Medulla oblongata (tissue), 1 donor: Measurements from ENCODE around the gene TFDP2.
A peak's percentile ranks its signal among the peaks of the same experiment; 100 is the strongest.
"Not testable (repeated sequence)": the region's sequence is repeated elsewhere in the genome, so short reads cannot be mapped to it uniquely, and the experiment has no call there.

Experiments
- DNase-seq: peaks from one replicate; pipeline ENCODE4 v3.0.0-alpha.2; 2015; ENCODE audit errors: extremely low spot score

The TFDP2 gene

GRCh38 chr3:141926929-141927328 is 222.4 kb downstream of the TFDP2 start:
- DNase-seq, result no peak

DNA sequence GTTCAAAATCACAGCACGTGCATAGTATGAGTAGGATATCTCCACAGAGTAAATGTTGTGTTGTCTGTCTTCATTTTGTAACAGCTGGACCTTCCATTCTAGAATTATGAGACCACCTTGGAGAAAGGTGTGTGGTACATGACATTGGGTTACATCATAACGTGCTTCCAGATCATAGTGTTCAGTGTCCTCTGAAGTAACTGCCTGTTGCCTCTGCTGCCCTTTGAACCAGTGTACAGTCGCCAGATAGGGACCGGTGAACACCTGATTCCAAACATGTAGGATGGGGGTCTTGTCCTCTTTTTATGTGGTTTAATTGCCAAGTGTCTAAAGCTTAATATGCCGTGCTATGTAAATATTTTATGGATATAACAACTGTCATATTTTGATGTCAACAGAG is 223.7 kb downstream of the TFDP2 start:
- DNase-seq, result not testable (repeated sequence)

DNA sequence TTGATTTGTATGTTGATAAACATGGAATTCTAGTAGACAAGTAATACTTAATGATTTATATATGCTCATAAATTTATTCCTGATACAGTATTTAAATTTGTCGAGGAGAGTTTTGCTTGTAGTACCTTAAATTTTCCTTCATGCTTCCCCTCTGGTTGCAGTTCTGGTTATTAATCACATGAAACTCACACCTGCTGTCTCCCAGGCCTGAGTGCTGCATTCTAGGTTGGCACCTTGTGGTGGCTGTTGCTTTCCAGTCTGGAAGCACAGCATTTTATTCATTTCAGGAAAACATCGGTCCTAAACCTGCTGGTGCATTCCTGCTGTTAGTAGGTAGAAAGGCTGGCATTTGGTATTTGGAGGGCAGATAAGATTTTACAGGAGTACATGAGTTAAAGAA is 228.0 kb downstream of the TFDP2 start:
- DNase-seq, result no peak

- DNase-seq, result no peak
Measured at GRCh38 chr3:141920701-141921100, 228.6 kb downstream of the TFDP2 start.

GRCh38 chr3:141915766-141916165 is 233.6 kb downstream of the TFDP2 start:
- DNase-seq, result no peak

DNA sequence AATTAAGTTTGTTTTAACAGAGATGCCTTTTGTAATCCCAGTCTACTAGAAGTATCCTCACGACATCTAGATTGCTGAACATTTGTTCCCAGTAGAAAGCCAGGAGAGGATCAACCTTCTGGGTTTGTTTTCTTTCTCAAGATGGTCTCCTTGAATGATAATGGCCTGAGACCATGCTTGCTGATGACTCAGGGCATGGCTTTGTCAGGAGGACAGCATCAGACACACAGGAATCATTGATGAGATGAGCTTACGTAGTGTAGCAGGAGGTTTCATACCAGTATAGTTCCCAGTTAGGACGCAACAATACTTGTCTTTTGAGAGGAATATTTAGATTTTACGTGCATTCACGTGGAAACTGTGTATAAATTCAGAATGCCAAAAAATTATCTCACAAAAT is 234.3 kb downstream of the TFDP2 start:
- peak; percentile 10 for DNase-seq

DNA sequence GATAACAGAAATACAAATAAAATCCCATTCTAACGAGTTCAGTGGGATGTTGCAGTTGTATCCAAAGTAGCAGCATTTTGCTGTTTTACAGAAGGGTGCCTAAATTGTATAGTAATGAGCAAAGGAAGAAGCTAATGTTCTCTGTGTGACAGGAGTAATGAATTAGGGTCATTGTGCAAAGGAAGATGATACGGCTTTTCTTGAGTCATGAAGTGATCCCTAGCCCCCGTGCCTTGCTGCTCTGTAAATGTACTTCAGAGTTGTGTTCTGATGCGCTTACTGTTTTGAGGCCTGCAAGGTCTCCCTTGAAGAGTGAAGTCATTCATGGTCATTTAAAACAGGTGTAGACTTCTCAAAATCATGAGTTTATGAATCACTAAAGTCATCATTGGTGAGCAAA is 235.0 kb downstream of the TFDP2 start:
- DNase-seq, result no peak

DNA sequence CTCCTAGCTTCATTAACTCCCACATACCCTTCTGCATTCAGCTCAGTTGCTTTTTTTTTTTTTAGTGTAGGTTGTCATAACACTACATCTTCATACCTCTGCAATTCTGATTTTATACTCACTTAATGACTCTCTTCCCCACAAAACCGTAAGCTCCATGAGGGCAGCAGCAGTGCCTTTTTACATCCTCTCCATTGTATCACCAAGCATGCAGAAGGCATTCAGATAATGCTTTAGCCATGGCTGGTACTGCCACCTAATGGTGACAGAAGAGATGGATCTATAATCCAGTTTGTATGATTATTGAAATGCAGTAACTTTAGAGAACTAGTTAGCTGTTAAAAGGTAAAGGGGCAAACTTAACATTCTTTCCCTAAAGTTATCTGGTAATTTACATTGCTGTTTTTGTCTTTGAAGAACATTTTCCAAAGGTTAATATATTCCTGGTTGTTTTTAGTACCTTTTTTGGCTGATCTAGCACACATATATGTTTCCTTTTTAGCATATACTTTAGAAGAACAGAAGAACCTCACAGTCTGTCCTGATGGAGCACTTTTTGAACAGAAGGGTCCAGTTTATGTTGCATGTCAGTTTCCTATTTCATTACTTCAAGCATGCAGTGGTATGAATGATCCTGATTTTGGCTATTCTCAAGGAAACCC is 236.1 kb downstream of the TFDP2 start:
- DNase-seq, result peak; percentile 30

GRCh38 chr3:141909986-141910385 is 239.4 kb downstream of the TFDP2 start:
- DNase-seq, result not testable (repeated sequence)

- DNase-seq, result no peak
Measured at GRCh38 chr3:141909408-141909807, 239.9 kb downstream of the TFDP2 start.

- no peak for DNase-seq
Measured at GRCh38 chr3:141905129-141905528, 244.2 kb downstream of the TFDP2 start.

DNA sequence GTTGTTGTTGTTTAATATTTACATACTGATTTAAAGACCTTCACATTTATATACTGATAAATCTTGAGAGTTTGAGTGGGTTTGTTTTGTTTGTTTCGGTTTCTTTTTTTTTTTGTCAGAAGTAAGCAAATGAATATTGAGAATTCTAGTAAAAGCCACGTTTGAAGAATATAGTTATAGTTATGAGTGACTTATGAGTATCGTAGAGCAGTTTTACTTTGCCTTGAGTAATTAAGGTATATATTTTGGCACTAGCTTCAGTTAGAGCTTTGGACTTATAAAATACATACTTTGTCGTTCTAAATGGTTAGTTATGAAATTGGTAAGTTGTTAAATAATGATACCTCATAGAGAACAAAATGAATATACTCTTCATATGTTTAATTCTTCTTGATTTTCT is 245.1 kb downstream of the TFDP2 start:
- no peak for DNase-seq

- DNase-seq, result no peak
Measured at GRCh38 chr3:141901914-141902313, 247.4 kb downstream of the TFDP2 start.

GRCh38 chr3:141900343-141900742 is 249.0 kb downstream of the TFDP2 start:
- DNase-seq, result no peak

DNA sequence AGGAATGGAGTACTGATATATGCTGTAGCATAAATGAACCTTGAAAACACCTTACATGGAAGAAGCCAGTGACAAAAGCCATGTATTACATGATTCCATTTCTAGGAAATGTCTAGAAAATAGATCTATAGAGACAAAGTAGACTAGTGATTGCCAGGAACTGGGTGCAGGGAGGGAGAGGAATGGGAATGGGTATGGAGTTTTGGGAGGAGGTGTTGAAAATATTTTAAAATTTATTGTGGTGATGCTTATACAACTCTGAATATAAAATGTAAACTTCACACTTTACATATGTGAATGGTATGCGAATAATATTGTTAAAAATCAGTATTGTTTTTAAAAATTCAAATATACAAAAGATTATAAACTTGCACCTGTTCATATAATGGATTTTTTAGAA is 250.4 kb downstream of the TFDP2 start:
- DNase-seq, result no peak

DNA sequence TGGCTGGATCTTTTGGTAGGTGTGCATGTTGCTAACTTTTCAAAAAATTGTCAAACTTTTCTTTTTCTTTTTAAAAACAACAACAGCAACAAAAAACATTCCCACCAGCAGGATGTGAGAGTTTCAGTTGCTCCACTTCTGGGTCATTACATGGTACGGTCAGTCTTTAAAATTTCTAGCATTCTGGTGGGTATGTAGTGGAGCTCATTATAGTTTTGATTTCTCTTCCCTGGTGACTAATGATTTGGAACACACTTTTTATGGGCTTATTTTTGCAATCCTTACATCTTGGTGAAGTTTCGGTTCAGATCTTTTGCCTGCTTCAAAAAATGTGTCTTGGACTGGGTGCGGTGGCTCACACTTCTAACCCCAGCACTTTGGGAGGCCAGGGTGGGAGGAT is 253.6 kb downstream of the TFDP2 start:
- DNase-seq, result no peak

- no peak for DNase-seq
Measured at GRCh38 chr3:141894524-141895176, 254.7 kb downstream of the TFDP2 start.
